Measurements from ENCODE around the gene APBB1. TPM values are rescaled to one million over a fixed set of nuclear protein-coding genes. Genes with fewer than 3 reads are reported as not detected.

Gene APBB1
- total RNA-seq, 1 experiment from 2014 or later, result 0.90 TPM

DNA sequence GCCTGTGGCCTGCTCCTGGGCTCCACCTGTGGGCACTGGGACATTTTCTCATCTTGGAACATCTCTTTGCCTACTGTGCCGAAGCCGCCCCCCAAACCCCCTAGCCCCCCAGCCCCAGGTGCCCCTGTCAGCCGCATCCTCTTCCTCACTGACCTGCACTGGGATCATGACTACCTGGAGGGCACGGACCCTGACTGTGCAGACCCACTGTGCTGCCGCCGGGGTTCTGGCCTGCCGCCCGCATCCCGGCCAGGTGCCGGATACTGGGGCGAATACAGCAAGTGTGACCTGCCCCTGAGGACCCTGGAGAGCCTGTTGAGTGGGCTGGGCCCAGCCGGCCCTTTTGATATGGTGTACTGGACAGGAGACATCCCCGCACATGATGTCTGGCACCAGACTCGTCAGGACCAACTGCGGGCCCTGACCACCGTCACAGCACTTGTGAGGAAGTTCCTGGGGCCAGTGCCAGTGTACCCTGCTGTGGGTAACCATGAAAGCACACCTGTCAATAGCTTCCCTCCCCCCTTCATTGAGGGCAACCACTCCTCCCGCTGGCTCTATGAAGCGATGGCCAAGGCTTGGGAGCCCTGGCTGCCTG is 27.3 kb downstream of the APBB1 start:
- POLR2A ChIA-PET (ENCODE audit: unreplicated experiment), result no interaction called here
- Histone ChIP-seq H3K4me1 (replicated peaks; ENCODE audit: insufficient read depth) (peaks cover 7% of the 10 kb centered on the region; the same call in 1 of the 2 replicates), H3K9me2 (ENCODE audit: insufficient read depth) (no peaks in the 10 kb centered on the region), H3K4me3 (no peak overlapping the region), H3F3A (ENCODE audit: insufficient read depth, low read depth) (peaks cover 4% of the 10 kb centered on the region; the same call in 1 of the 2 replicates), H2AFZ (no peak overlapping the region), H3K4me2 (no peak overlapping the region), H3K27ac (no peak overlapping the region), H3K79me2 (ENCODE audit: low read depth) (no peaks in the 10 kb centered on the region), H3K27me3 (ENCODE audit: insufficient read depth, low read depth) (no peaks in the 10 kb centered on the region), H4K20me1 (ENCODE audit: insufficient read depth) (no peaks in the 10 kb centered on the region), H3K36me3 (ENCODE audit: low read depth) (no peaks in the 10 kb centered on the region), H3K9me3 (ENCODE audit: insufficient read depth, low read depth) (no peaks in the 10 kb centered on the region)
- TF ChIP-seq, protein P1, sequence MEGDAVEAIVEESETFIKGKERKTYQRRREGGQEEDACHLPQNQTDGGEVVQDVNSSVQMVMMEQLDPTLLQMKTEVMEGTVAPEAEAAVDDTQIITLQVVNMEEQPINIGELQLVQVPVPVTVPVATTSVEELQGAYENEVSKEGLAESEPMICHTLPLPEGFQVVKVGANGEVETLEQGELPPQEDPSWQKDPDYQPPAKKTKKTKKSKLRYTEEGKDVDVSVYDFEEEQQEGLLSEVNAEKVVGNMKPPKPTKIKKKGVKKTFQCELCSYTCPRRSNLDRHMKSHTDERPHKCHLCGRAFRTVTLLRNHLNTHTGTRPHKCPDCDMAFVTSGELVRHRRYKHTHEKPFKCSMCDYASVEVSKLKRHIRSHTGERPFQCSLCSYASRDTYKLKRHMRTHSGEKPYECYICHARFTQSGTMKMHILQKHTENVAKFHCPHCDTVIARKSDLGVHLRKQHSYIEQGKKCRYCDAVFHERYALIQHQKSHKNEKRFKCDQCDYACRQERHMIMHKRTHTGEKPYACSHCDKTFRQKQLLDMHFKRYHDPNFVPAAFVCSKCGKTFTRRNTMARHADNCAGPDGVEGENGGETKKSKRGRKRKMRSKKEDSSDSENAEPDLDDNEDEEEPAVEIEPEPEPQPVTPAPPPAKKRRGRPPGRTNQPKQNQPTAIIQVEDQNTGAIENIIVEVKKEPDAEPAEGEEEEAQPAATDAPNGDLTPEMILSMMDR (conservative IDR thresholded peaks at IDR 0.05), result no peak
- no peak for TF ChIP-seq EZH2 (IDR thresholded peaks at IDR 0.05; ENCODE audit: low read depth)
- intact Hi-C loops (cut with micrococcal nuclease; ENCODE audit: unreplicated experiment), result loop anchor here (2.0 to 5.0 kb wide), 3 partner anchors 89 to 291 kb away; partner anchors contain the start of genes ARFIP2, ILK, MRPL17 and RRP8
- no peak for DNase-seq
- no TSS peak for BruUV-seq (replicated peaks)
- CTCF ChIA-PET, result no interaction called here

DNA sequence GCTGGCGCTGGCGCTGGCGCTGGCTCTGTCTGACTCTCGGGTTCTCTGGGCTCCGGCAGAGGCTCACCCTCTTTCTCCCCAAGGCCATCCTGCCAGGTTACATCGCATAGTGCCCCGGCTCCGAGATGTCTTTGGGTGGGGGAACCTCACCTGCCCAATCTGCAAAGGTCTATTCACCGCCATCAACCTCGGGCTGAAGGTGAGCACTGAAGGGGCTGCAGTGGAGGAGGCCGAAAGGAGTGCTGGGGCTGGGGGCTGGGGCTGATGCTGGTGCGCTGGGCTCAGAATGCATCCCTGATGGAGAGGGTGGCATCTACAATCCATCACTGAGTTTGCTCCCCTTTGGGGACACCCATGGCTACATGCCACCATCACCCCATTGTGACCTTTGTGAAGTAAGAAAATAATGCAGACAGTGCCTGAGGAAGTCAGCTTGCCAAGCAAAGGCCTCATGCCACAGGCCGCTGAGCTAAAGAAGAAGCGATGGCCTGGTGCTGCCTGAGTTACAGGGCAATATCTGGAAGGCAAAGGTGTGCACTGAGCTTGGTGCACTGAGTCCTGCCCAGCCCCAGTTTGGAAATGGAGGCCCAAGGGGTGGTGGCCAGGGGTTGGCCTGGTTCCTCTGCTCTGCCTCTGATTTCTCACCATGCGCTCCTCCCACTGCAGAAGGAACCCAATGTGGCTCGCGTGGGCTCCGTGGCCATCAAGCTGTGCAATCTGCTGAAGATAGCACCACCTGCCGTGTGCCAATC is 28.0 kb downstream of the APBB1 start:
- intact Hi-C loops (cut with micrococcal nuclease; ENCODE audit: unreplicated experiment), result loop anchor here (2.0 to 5.0 kb wide), 3 partner anchors 90 to 291 kb away; partner anchors contain the start of genes ARFIP2, ILK, MRPL17 and RRP8
- Histone ChIP-seq H3K79me2 (ENCODE audit: low read depth) (no peaks in the 10 kb centered on the region), H3K36me3 (ENCODE audit: low read depth) (no peaks in the 10 kb centered on the region), H2AFZ (peak overlapping the region; percentile 85), H3K4me1 (replicated peaks; ENCODE audit: insufficient read depth) (peaks cover 7% of the 10 kb centered on the region; the same call in 1 of the 2 replicates), H3K9me3 (ENCODE audit: insufficient read depth, low read depth) (no peaks in the 10 kb centered on the region), H3K4me3 (peak overlapping the region; percentile 66), H3K9me2 (ENCODE audit: insufficient read depth) (no peaks in the 10 kb centered on the region), H3K4me2 (peak overlapping the region; percentile 82), H3K27ac (no peak overlapping the region), H3F3A (ENCODE audit: insufficient read depth, low read depth) (peaks cover 4% of the 10 kb centered on the region; the same call in 1 of the 2 replicates), H4K20me1 (ENCODE audit: insufficient read depth) (no peaks in the 10 kb centered on the region), H3K27me3 (ENCODE audit: insufficient read depth, low read depth) (no peaks in the 10 kb centered on the region)
- TF ChIP-seq, protein P1 (conservative IDR thresholded peaks at IDR 0.05), result no peak
- TF ChIP-seq EZH2 (IDR thresholded peaks at IDR 0.05; ENCODE audit: low read depth), result no peak
- POLR2A ChIA-PET (ENCODE audit: unreplicated experiment), result interaction anchor here (0.6 kb wide), 2 partner anchors 69 to 1526 kb away, joined by 3 read pairs; no protein-coding TSS in a partner anchor
- CTCF ChIA-PET, result interaction anchor here (1.0 kb wide), 1 partner anchor 53 kb away, joined by 8 read pairs; no protein-coding TSS in a partner anchor
- BruUV-seq (replicated peaks), result TSS peak; percentile 36
- no peak for DNase-seq

DNA sequence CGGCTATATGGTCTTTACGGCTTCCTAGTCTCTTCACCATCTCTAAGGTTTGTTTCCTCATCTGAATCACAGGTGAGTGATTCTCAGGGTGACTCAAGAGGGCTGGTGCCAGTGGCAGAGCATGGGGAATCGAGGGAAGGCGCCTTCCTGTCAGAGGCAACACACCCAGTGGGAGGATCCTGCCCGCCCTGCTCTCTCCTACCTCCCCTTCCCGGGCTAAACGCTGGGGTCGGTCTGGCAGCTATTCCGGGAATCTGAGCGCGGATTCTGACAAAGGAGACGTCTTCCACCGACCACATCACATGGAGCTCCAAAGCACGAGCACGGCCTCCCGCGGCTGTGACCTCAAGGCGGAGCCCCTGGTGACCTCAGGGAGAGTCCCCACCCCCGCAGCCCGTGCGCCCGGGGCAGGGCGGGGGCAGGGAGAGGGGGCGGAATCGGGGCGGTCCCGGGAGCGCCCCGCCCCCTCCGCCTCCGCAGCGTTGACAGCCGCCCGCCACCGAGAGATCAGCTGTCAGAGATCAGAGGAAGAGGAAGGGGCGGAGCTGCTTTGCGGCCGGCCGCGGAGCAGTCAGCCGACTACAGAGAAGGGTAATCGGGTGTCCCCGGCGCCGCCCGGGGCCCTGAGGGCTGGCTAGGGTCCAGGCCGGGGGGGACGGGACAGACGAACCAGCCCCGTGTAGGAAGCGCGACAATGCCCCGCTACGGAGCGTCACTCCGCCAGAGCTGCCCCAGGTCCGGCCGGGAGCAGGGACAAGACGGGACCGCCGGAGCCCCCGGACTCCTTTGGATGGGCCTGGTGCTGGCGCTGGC is 28.8 kb downstream of the APBB1 start, which contains the start of gene SMPD1:
Gene SMPD1, plus strand, starts transcription at position 570 of the 813 bp plus-strand sequence. Its CDS starts 125 bp downstream, at position 695.
- H3K27me3 ChIP-seq (ENCODE audit: insufficient read depth, low read depth), result no peaks in the 10 kb centered on the region
- intact Hi-C loops (cut with micrococcal nuclease; ENCODE audit: unreplicated experiment), result loop anchor here (2.0 to 5.0 kb wide), 4 partner anchors 43 to 292 kb away; partner anchors contain the start of genes ARFIP2, ILK, MRPL17 and RRP8
- POLR2A ChIA-PET (ENCODE audit: unreplicated experiment), result interaction anchor here (0.5 to 0.8 kb wide), 6 partner anchors 40 to 1525 kb away, joined by 3 to 14 read pairs (median 4); partner anchors contain the start of gene TRIM3
- no peaks in the 10 kb centered on the region for H3K9me3 ChIP-seq (ENCODE audit: insufficient read depth, low read depth)
- H2AFZ ChIP-seq, result peak within 1 kb of the TSS; percentile 85
- no peak for TF ChIP-seq EZH2 (IDR thresholded peaks at IDR 0.05; ENCODE audit: low read depth)
- TF ChIP-seq, protein P1 (conservative IDR thresholded peaks at IDR 0.05), result no peak
- peak within 1 kb of the TSS; percentile 66 for H3K4me3 ChIP-seq
- CTCF ChIA-PET, result interaction anchor here (0.9 to 1.0 kb wide), 2 partner anchors 11 to 53 kb away, joined by 3 to 8 read pairs; no protein-coding TSS in a partner anchor
- BruUV-seq (replicated peaks), result no TSS peak
- H3K4me1 ChIP-seq (replicated peaks; ENCODE audit: insufficient read depth), result peaks cover 7% of the 10 kb centered on the region; the same call in 1 of the 2 replicates
- H3K4me2 ChIP-seq, result peak within 1 kb of the TSS; percentile 82
- peak; percentile 84 to 90 for DNase-seq
- H3F3A ChIP-seq (ENCODE audit: insufficient read depth, low read depth), result peaks cover 4% of the 10 kb centered on the region; the same call in 1 of the 2 replicates
- H3K9me2 ChIP-seq (ENCODE audit: insufficient read depth), result no peaks in the 10 kb centered on the region
- no peaks in the 10 kb centered on the region for H4K20me1 ChIP-seq (ENCODE audit: insufficient read depth)
- no peaks in the 10 kb centered on the region for H3K36me3 ChIP-seq (ENCODE audit: low read depth)
- H3K79me2 ChIP-seq (ENCODE audit: low read depth), result no peaks in the 10 kb centered on the region
- peak within 1 kb of the TSS; percentile 32 for H3K27ac ChIP-seq
